CD4-positive, alpha-beta memory T cell (primary cell): ENCODE results near the gene SAMD14. TPM values are rescaled to one million over a fixed set of nuclear protein-coding genes. Genes with fewer than 3 reads are reported as not detected.
A peak's percentile ranks its signal among the peaks of the same experiment; 100 is the strongest.

ENCODE experiments used
- CTCF ChIA-PET: fragments of 350-600 bp; sonication (Branson Sonifier 250); formaldehyde crosslinking; loops from one replicate; lab custom pipeline; 2021; ENCODE audit warnings: inconsistent platforms; ENCODE audit not compliant: partially characterized antibody; lab: Charles Lee
- POLR2A ChIA-PET: fragments of 350-600 bp; sonication (Branson Sonifier 250); formaldehyde crosslinking; loops from one replicate; lab custom pipeline; 2021; ENCODE audit not compliant: partially characterized antibody; lab: Charles Lee
- DNase-seq, 5 donors: peaks; one replicate each; pipeline versions ENCODE4 v3.0.0 to v3.0.0-alpha.2; 2020 to 2022; ENCODE audit warnings: mixed read lengths in 1 of 5
- H3K27ac ChIP-seq: one replicate; pipeline ENCODE4 v1.7.0; 2013; ENCODE audit warnings: low read depth, low read length
- H3K27me3 ChIP-seq: 2 replicates; pipeline ENCODE4 v1.7.0; 2013; ENCODE audit warnings: mild to moderate bottlenecking, low read length, moderate library complexity; ENCODE audit not compliant: insufficient read depth
- H3K36me3 ChIP-seq: 2 replicates; pipeline ENCODE4 v1.7.0; 2013; ENCODE audit warnings: mild to moderate bottlenecking, low read length, moderate library complexity; ENCODE audit not compliant: insufficient read depth
- H3K4me1 ChIP-seq: 2 replicates; pipeline ENCODE4 v1.7.0; 2013; ENCODE audit warnings: mild to moderate bottlenecking, low read length, moderate library complexity; ENCODE audit not compliant: insufficient read depth
- H3K4me3 ChIP-seq, 2 donors: one replicate each; pipeline ENCODE4 v1.7.0; 2013; ENCODE audit warnings: low read length in 2 of 2, mild to moderate bottlenecking in 1 of 2
- H3K9me3 ChIP-seq, 2 donors: one replicate each; pipeline ENCODE4 v1.7.0; 2013; ENCODE audit warnings: low read length in 2 of 2, control low read depth in 1 of 2; ENCODE audit not compliant: control insufficient read depth in 1 of 2
- H3K27ac Mint-ChIP-seq, 7 donors: one replicate each; pipeline ENCODE4 v1.8.0; 2020 to 2021; ENCODE audit warnings: mixed read lengths in 7 of 7, mild to moderate bottlenecking in 6 of 7, inconsistent platforms in 3 of 7, moderate library complexity in 3 of 7
- H3K27me3 Mint-ChIP-seq, 2 donors: one replicate each; pipeline ENCODE4 v1.8.0; 2020 to 2021; ENCODE audit warnings: mixed read lengths in 2 of 2
- H3K36me3 Mint-ChIP-seq, 2 donors: one replicate each; pipeline ENCODE4 v1.8.0; 2020 to 2021; ENCODE audit warnings: mixed read lengths in 2 of 2, inconsistent platforms in 1 of 2, mild to moderate bottlenecking in 1 of 2
- H3K4me1 Mint-ChIP-seq, 4 donors: one replicate each; pipeline ENCODE4 v1.8.0; 2020 to 2021; ENCODE audit warnings: mixed read lengths in 4 of 4, mild to moderate bottlenecking in 1 of 4
- H3K4me3 Mint-ChIP-seq, 8 donors: one replicate each; pipeline ENCODE4 v1.8.0; 2020 to 2021; ENCODE audit warnings: mixed read lengths in 8 of 8, mild to moderate bottlenecking in 7 of 8, moderate library complexity in 6 of 8, inconsistent platforms in 3 of 8
- H3K9me3 Mint-ChIP-seq, 8 donors: one replicate each; pipeline ENCODE4 v1.8.0; 2020 to 2021; ENCODE audit warnings: mixed read lengths in 8 of 8, mild to moderate bottlenecking in 5 of 8, inconsistent platforms in 3 of 8, moderate library complexity in 1 of 8
- intact Hi-C: fragments of 100-400 bp; cut with micrococcal nuclease; formaldehyde crosslinking; loops from one replicate; pipeline ENCODE4 v1.15.1; 2023
- polyA plus RNA-seq, 2 donors: library from polyadenylated mRNA; unstranded; fragments of 300-500 nt; fragmentation: Illumina TruSeq; gene quantifications; one replicate each; pipeline ENCODE4 v1.2.3, GENCODE V29; 2021
- total RNA-seq, 2 experiments: library from RNA; stranded (reverse); gene quantifications; one replicate each; pipeline ENCODE4 v1.2.3, GENCODE V29; 2021

SAMD14 gene
- total and polyA plus RNA-seq, 4 experiments from 2014 or later = 0.16 to 1.3 (median 0.72) TPM

GRCh38 chr17:50100921-50101345 is 29.0 kb downstream of the SAMD14 start:
- Mint-ChIP-seq H3K27ac (no peak overlapping the region), H3K9me3 (no peaks in the 10 kb centered on the region), H3K4me3 (no peak overlapping the region), H3K4me1 (peaks cover 5 to 27% (median 19%) of the 10 kb centered on the region in 4 donors), H3K27me3 (no peaks in the 10 kb centered on the region), H3K36me3 (peaks cover 18 to 32% of the 10 kb centered on the region in 2 donors)
- ChIA-PET CTCF (no interaction called here), POLR2A (no interaction called here)
- no peak for DNase-seq
- Histone ChIP-seq H3K4me3 (no peak overlapping the region), H3K27me3 (no peaks in the 10 kb centered on the region), H3K4me1 (peaks cover 16% of the 10 kb centered on the region), H3K9me3 (no peaks in the 10 kb centered on the region), H3K36me3 (peaks cover 18% of the 10 kb centered on the region), H3K27ac (no peak overlapping the region)
- intact Hi-C loops = no loop called here

- no peak overlapping the region for H3K27ac Mint-ChIP-seq
- CTCF ChIA-PET = interaction anchor here (0.6 to 1.0 kb wide), 3 partner anchors 13 to 71 kb away, joined by 3 to 4 read pairs (median 3); no protein-coding TSS in a partner anchor
- no peak overlapping the region for H3K4me3 Mint-ChIP-seq
- H3K4me1 Mint-ChIP-seq = peaks cover 9 to 31% (median 23%) of the 10 kb centered on the region in 4 donors
- H3K36me3 Mint-ChIP-seq = peaks cover 18 to 34% of the 10 kb centered on the region in 2 donors
- no peak for DNase-seq
- Histone ChIP-seq H3K4me3 (no peak overlapping the region), H3K27me3 (no peaks in the 10 kb centered on the region), H3K36me3 (peaks cover 18% of the 10 kb centered on the region), H3K9me3 (no peaks in the 10 kb centered on the region), H3K27ac (no peak overlapping the region), H3K4me1 (peaks cover 19% of the 10 kb centered on the region)
- intact Hi-C loops = no loop called here
- H3K27me3 Mint-ChIP-seq = no peaks in the 10 kb centered on the region
- H3K9me3 Mint-ChIP-seq = no peaks in the 10 kb centered on the region
- POLR2A ChIA-PET = no interaction called here
These were observed 29.5 kb downstream of the SAMD14 start for GRCh38 chr17:50100480-50100883.

GRCh38 chr17:50099003-50099402 is 31.0 kb downstream of the SAMD14 start:
- peaks cover 13 to 42% (median 27%) of the 10 kb centered on the region in 4 donors for H3K4me1 Mint-ChIP-seq
- Histone ChIP-seq H3K4me1 (peaks cover 22% of the 10 kb centered on the region), H3K4me3 (no peak overlapping the region), H3K36me3 (peaks cover 18% of the 10 kb centered on the region), H3K27me3 (no peaks in the 10 kb centered on the region), H3K9me3 (no peaks in the 10 kb centered on the region), H3K27ac (no peak overlapping the region)
- no peaks in the 10 kb centered on the region for H3K27me3 Mint-ChIP-seq
- H3K4me3 Mint-ChIP-seq = no peak overlapping the region
- intact Hi-C loops = loop anchor here (5.0 to 10.0 kb wide), 3 partner anchors 244 to 314 kb away; partner anchors contain the start of genes KAT7 and XYLT2
- peaks cover 18 to 39% of the 10 kb centered on the region in 2 donors for H3K36me3 Mint-ChIP-seq
- H3K9me3 Mint-ChIP-seq = no peaks in the 10 kb centered on the region
- POLR2A ChIA-PET = no interaction called here
- CTCF ChIA-PET = interaction anchor here (1.5 to 2.5 kb wide), 2 partner anchors 16 to 198 kb away, joined by 5 to 7 read pairs; no protein-coding TSS in a partner anchor
- peak overlapping the region in 1 of 7 donors; percentile 9 for H3K27ac Mint-ChIP-seq
- DNase-seq = peak in 1 of 5 donors; percentile 25

GRCh38 chr17:50098583-50098982 is 31.4 kb downstream of the SAMD14 start:
- peaks cover 13 to 44% (median 27%) of the 10 kb centered on the region in 4 donors for H3K4me1 Mint-ChIP-seq
- intact Hi-C loops = loop anchor here (5.0 to 10.0 kb wide), 3 partner anchors 244 to 314 kb away; partner anchors contain the start of genes KAT7 and XYLT2
- POLR2A ChIA-PET = interaction anchor here (1.6 to 1.8 kb wide), 2 partner anchors 9 to 18 kb away, joined by 3 to 4 read pairs; no protein-coding TSS in a partner anchor
- H3K36me3 Mint-ChIP-seq = peaks cover 18 to 39% of the 10 kb centered on the region in 2 donors
- no peak overlapping the region for H3K4me3 Mint-ChIP-seq
- no peaks in the 10 kb centered on the region for H3K9me3 Mint-ChIP-seq
- Histone ChIP-seq H3K36me3 (peaks cover 18% of the 10 kb centered on the region), H3K9me3 (no peaks in the 10 kb centered on the region), H3K27me3 (no peaks in the 10 kb centered on the region), H3K4me1 (peaks cover 26% of the 10 kb centered on the region), H3K27ac (no peak overlapping the region), H3K4me3 (no peak overlapping the region)
- H3K27ac Mint-ChIP-seq = peak overlapping the region in 1 of 7 donors; percentile 9
- H3K27me3 Mint-ChIP-seq = no peaks in the 10 kb centered on the region
- CTCF ChIA-PET = interaction anchor here (0.8 to 3.1 kb wide), 4 partner anchors 11 to 199 kb away, joined by 3 to 19 read pairs (median 6); no protein-coding TSS in a partner anchor
- no peak for DNase-seq

GRCh38 chr17:50097926-50098325 is 32.0 kb downstream of the SAMD14 start:
- Mint-ChIP-seq H3K4me3 (no peak overlapping the region), H3K9me3 (no peaks in the 10 kb centered on the region), H3K27me3 (no peaks in the 10 kb centered on the region), H3K36me3 (peaks cover 14 to 35% of the 10 kb centered on the region in 2 donors), H3K27ac (no peak overlapping the region), H3K4me1 (peaks cover 16 to 44% (median 28%) of the 10 kb centered on the region in 4 donors)
- no peaks in the 10 kb centered on the region for H3K9me3 ChIP-seq
- H3K36me3 ChIP-seq = peaks cover 18% of the 10 kb centered on the region
- peaks cover 26% of the 10 kb centered on the region for H3K4me1 ChIP-seq
- intact Hi-C loops = loop anchor here (5.0 to 10.0 kb wide), 3 partner anchors 243 to 313 kb away; partner anchors contain the start of genes KAT7 and XYLT2
- DNase-seq = no peak
- H3K4me3 ChIP-seq = no peak overlapping the region
- POLR2A ChIA-PET = interaction anchor here (1.2 to 1.8 kb wide), 3 partner anchors 10 to 71 kb away, joined by 3 to 4 read pairs (median 3); no protein-coding TSS in a partner anchor
- H3K27me3 ChIP-seq = no peaks in the 10 kb centered on the region
- CTCF ChIA-PET = interaction anchor here (0.8 to 3.1 kb wide), 4 partner anchors 11 to 199 kb away, joined by 3 to 19 read pairs (median 6); no protein-coding TSS in a partner anchor
- H3K27ac ChIP-seq = no peak overlapping the region

GRCh38 chr17:50097455-50097854 is 32.5 kb downstream of the SAMD14 start:
- H3K4me3 Mint-ChIP-seq = peak overlapping the region in 4 of 8 donors; percentile 39 to 59 (median 48)
- Histone ChIP-seq H3K9me3 (no peaks in the 10 kb centered on the region), H3K27ac (no peak overlapping the region), H3K27me3 (no peaks in the 10 kb centered on the region), H3K36me3 (peaks cover 18% of the 10 kb centered on the region), H3K4me3 (no peak overlapping the region), H3K4me1 (peaks cover 26% of the 10 kb centered on the region)
- CTCF ChIA-PET = interaction anchor here (2.5 to 3.1 kb wide), 2 partner anchors 10 to 18 kb away, joined by 7 to 19 read pairs; no protein-coding TSS in a partner anchor
- H3K9me3 Mint-ChIP-seq = no peaks in the 10 kb centered on the region
- H3K36me3 Mint-ChIP-seq = peaks cover 14 to 34% of the 10 kb centered on the region in 2 donors
- intact Hi-C loops = loop anchor here (5.0 to 10.0 kb wide), 3 partner anchors 243 to 313 kb away; partner anchors contain the start of genes KAT7 and XYLT2
- H3K4me1 Mint-ChIP-seq = peaks cover 16 to 44% (median 28%) of the 10 kb centered on the region in 4 donors
- H3K27me3 Mint-ChIP-seq = no peaks in the 10 kb centered on the region
- POLR2A ChIA-PET = interaction anchor here (1.2 to 4.2 kb wide), 4 partner anchors 10 to 71 kb away, joined by 3 to 26 read pairs (median 4); partner anchors contain the start of gene PPP1R9B
- DNase-seq = peak in 1 of 5 donors; percentile 3
- H3K27ac Mint-ChIP-seq = no peak overlapping the region

- CTCF ChIA-PET = interaction anchor here (0.8 to 3.1 kb wide), 5 partner anchors 9 to 103 kb away, joined by 3 to 19 read pairs (median 3); no protein-coding TSS in a partner anchor
- peaks cover 14 to 34% of the 10 kb centered on the region in 2 donors for H3K36me3 Mint-ChIP-seq
- intact Hi-C loops = loop anchor here (5.0 to 10.0 kb wide), 3 partner anchors 242 to 312 kb away; partner anchors contain the start of genes KAT7 and XYLT2
- Histone ChIP-seq H3K36me3 (peaks cover 18% of the 10 kb centered on the region), H3K27ac (no peak overlapping the region), H3K4me3 (no peak overlapping the region), H3K9me3 (no peaks in the 10 kb centered on the region), H3K27me3 (no peaks in the 10 kb centered on the region), H3K4me1 (peaks cover 26% of the 10 kb centered on the region)
- peaks cover 16 to 44% (median 28%) of the 10 kb centered on the region in 4 donors for H3K4me1 Mint-ChIP-seq
- H3K27me3 Mint-ChIP-seq = no peaks in the 10 kb centered on the region
- peak in 1 of 5 donors; percentile 31 for DNase-seq
- peak overlapping the region in 6 of 8 donors; percentile 4 to 99 (median 67) for H3K4me3 Mint-ChIP-seq
- no peaks in the 10 kb centered on the region for H3K9me3 Mint-ChIP-seq
- peak overlapping the region in 1 of 7 donors; percentile 92 for H3K27ac Mint-ChIP-seq
- POLR2A ChIA-PET = interaction anchor here (0.6 to 4.8 kb wide), 7 partner anchors 11 to 249 kb away, joined by 3 to 38 read pairs (median 4); partner anchors contain the start of genes ITGA3, PPP1R9B and XYLT2
These were observed 33.2 kb downstream of the SAMD14 start for GRCh38 chr17:50096758-50097157.
